Neural crest cell (in vitro differentiated cells): ENCODE measurements around the gene TGFBR2. TPM values are rescaled to one million over a fixed set of nuclear protein-coding genes. Genes with fewer than 3 reads are reported as not detected.

ENCODE experiments used
- DNase-seq: peaks from one replicate; pipeline ENCODE4 v3.0.0; 2021; ENCODE audit warnings: low read depth, mixed read lengths, low spot score
- H3K27ac Mint-ChIP-seq: one replicate; pipeline ENCODE4 v1.8.0; 2021; ENCODE audit warnings: mild to moderate bottlenecking, mixed read lengths; ENCODE audit not compliant: unreplicated experiment
- H3K27me3 Mint-ChIP-seq: 2 replicates; pipeline ENCODE4 v1.8.0; 2021; ENCODE audit warnings: low read depth, mild to moderate bottlenecking, mixed read lengths
- H3K36me3 Mint-ChIP-seq: 2 replicates; pipeline ENCODE4 v1.8.0; 2021; ENCODE audit warnings: low read depth, mild to moderate bottlenecking, mixed read lengths
- H3K4me1 Mint-ChIP-seq: 2 replicates; pipeline ENCODE4 v1.8.0; 2021; ENCODE audit warnings: mixed read lengths
- H3K4me3 Mint-ChIP-seq: one replicate; pipeline ENCODE4 v1.8.0; 2021; ENCODE audit warnings: mild to moderate bottlenecking, mixed read lengths
- H3K9me3 Mint-ChIP-seq: 2 replicates; pipeline ENCODE4 v1.8.0; 2021; ENCODE audit warnings: mixed read lengths
- CTCF ChIP-seq: fragments of 200-600 bp; sonication (generic); conservative IDR thresholded peaks from 2 replicates; pipeline ENCODE4 v1.5.0; 2021; ENCODE audit warnings: antibody characterized with exemption, mild to moderate bottlenecking
- total RNA-seq: library from RNA; stranded (reverse); gene quantifications from 2 replicates; pipeline ENCODE4 v1.2.1, GENCODE V29; 2021

TGFBR2 gene
- total RNA-seq, 1 donor from 2014 or later: 8.7 TPM

GRCh38 chr3:30719536-30719935 is 113.1 kb downstream of the TGFBR2 start:
- H3K36me3 Mint-ChIP-seq: peaks cover 2% of the 10 kb centered on the region
- peaks cover 11% of the 10 kb centered on the region for H3K9me3 Mint-ChIP-seq
- H3K4me3 Mint-ChIP-seq: no peak overlapping the region
- H3K4me1 Mint-ChIP-seq: no peaks in the 10 kb centered on the region
- H3K27ac Mint-ChIP-seq: no peak overlapping the region
- DNase-seq: no peak
- TF ChIP-seq CTCF: no peak
- no peaks in the 10 kb centered on the region for H3K27me3 Mint-ChIP-seq

- Mint-ChIP-seq H3K27me3 (no peaks in the 10 kb centered on the region), H3K36me3 (peaks cover 2% of the 10 kb centered on the region), H3K4me1 (no peaks in the 10 kb centered on the region), H3K4me3 (no peak overlapping the region), H3K9me3 (peaks cover 7% of the 10 kb centered on the region), H3K27ac (no peak overlapping the region)
- no peak for DNase-seq
- no peak for TF ChIP-seq CTCF
Observed at GRCh38 chr3:30720586-30721313, 114.3 kb downstream of the TGFBR2 start.

GRCh38 chr3:30721314-30721634 is 114.9 kb downstream of the TGFBR2 start:
- no peak for DNase-seq
- H3K9me3 Mint-ChIP-seq: peaks cover 7% of the 10 kb centered on the region
- H3K27me3 Mint-ChIP-seq: no peaks in the 10 kb centered on the region
- no peak for TF ChIP-seq CTCF
- no peak overlapping the region for H3K27ac Mint-ChIP-seq
- no peak overlapping the region for H3K4me3 Mint-ChIP-seq
- H3K4me1 Mint-ChIP-seq: no peaks in the 10 kb centered on the region
- peaks cover 2% of the 10 kb centered on the region for H3K36me3 Mint-ChIP-seq

- TF ChIP-seq CTCF: no peak
- Mint-ChIP-seq H3K27ac (no peak overlapping the region), H3K4me1 (no peaks in the 10 kb centered on the region), H3K9me3 (peaks cover 7% of the 10 kb centered on the region), H3K36me3 (no peaks in the 10 kb centered on the region), H3K4me3 (no peak overlapping the region), H3K27me3 (no peaks in the 10 kb centered on the region)
- no peak for DNase-seq
Observed at GRCh38 chr3:30723211-30723610, 116.8 kb downstream of the TGFBR2 start.

- no peak for DNase-seq
- Mint-ChIP-seq H3K27me3 (no peaks in the 10 kb centered on the region), H3K4me1 (no peaks in the 10 kb centered on the region), H3K4me3 (no peak overlapping the region), H3K36me3 (no peaks in the 10 kb centered on the region), H3K9me3 (peaks cover 7% of the 10 kb centered on the region), H3K27ac (no peak overlapping the region)
- no peak for TF ChIP-seq CTCF
Observed at GRCh38 chr3:30724863-30725262, 118.5 kb downstream of the TGFBR2 start.
